Large intestine (tissue), 3 donors: ENCODE data around the gene CFAP251. TPM values are rescaled to one million over a fixed set of nuclear protein-coding genes. Genes with fewer than 3 reads are reported as not detected.
A peak's percentile ranks its signal among the peaks of the same experiment; 100 is the strongest.

ENCODE experiments used
- DNase-seq, 2 donors: peaks; one replicate each; pipeline versions ENCODE4 v3.0.0 to v3.0.0-alpha.2; 2013
- H3K27ac ChIP-seq: one replicate; pipeline ENCODE4 v1.5.1; 2013; ENCODE audit warnings: low read length
- H3K27me3 ChIP-seq: 2 replicates; pipeline ENCODE4 v1.6.1; 2013; ENCODE audit warnings: low read length; ENCODE audit not compliant: control insufficient read depth, insufficient read depth
- H3K36me3 ChIP-seq: 2 replicates; pipeline ENCODE4 v1.6.1; 2013; ENCODE audit warnings: low read length; ENCODE audit not compliant: control insufficient read depth, insufficient read depth
- H3K4me1 ChIP-seq: one replicate; pipeline ENCODE4 v1.6.1; 2013; ENCODE audit warnings: low read length; ENCODE audit not compliant: control insufficient read depth, insufficient read depth
- H3K4me3 ChIP-seq: one replicate; pipeline ENCODE4 v1.5.1; 2013; ENCODE audit warnings: low read length
- H3K9me3 ChIP-seq: one replicate; pipeline ENCODE4 v1.6.1; 2013; ENCODE audit warnings: mild to moderate bottlenecking, low read depth, low read length, moderate library complexity; ENCODE audit not compliant: control insufficient read depth
- WGBS: methylation state at CpG from one replicate; pipeline ENCODE4 v1.1.5; 2013; ENCODE audit warnings: low lambda C conversion rate; ENCODE audit not compliant: insufficient coverage; 5-methylcytosine and 5-hydroxymethylcytosine counted together
- polyA plus RNA-seq: library from polyadenylated mRNA; unstranded; fragments of 120-200 nt; gene quantifications from one replicate; pipeline ENCODE4 v1.2.1, GENCODE V29; 2013

CFAP251 gene
- polyA plus RNA-seq, 1 donor = 2.2 TPM

DNA sequence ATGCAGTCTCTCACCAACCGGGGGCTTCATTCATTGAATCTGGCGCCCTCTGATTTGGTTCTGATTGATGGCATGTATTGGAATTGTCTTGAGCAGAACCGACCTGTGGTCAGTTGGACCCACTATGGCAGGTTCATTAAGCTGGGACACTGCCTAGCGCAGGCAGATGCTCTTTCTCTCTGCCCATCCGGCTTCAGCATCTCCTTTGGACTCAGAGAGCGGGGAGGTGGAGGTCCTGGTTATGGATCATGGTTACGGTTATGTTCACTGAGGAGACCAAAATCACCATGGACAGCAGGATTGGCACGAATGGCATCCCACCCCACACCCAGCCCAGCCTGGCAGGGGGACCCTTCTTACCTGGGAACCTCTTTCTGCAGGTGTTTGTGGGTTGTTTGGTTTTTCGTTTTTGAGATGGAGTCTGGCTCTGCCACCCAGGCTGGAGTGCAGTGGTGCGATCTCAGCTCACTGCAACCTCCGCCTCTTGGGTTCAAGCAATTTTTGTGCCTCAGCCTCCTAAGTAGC lies 86.9 kb downstream of the CFAP251 start:
- no peaks in the 10 kb centered on the region for H3K9me3 ChIP-seq
- no peaks in the 10 kb centered on the region for H3K4me1 ChIP-seq
- H3K27me3 ChIP-seq = no peaks in the 10 kb centered on the region
- no CpG with 5 or more reads among the region's 11 CpGs for WGBS
- no peak overlapping the region for H3K4me3 ChIP-seq
- no peaks in the 10 kb centered on the region for H3K36me3 ChIP-seq
- DNase-seq = no peak
- H3K27ac ChIP-seq = no peak overlapping the region

DNA sequence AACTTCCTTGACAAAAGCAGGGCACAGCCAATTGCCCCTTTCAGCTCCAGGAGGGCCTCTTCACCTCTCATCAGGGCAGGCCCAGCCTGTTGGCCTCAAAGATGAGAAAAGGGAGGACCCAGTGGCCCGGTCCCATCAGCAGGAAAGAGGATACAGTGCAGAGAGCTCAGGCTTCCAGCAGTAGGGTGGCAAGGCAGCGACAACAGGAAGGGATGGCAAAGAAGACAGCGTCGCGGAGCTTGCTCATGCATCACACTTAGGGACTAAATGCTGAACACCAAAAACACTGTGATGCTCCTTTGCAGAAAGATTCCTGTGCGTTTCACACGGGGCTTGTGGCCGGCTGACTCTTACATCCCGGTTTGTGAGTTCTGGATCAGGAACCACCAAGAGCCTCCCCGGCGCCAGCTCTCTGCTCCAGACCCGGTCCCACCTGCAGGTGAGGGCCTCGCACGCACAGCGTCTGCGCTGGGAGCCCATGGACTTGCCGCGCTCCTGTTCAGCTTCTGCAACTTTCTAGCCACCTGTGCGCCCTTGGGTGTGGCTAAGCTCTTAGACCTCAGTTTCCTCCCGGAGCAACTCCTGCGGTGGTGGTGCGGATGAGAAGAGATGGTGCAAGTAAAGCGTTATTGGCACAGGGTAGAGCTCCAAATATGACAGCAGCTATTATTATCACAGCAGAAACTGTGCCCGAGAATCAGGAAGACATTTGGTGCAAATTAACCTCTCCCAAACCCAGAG lies 88.0 kb downstream of the CFAP251 start:
- WGBS = no CpG with 5 or more reads among the region's 24 CpGs

DNA sequence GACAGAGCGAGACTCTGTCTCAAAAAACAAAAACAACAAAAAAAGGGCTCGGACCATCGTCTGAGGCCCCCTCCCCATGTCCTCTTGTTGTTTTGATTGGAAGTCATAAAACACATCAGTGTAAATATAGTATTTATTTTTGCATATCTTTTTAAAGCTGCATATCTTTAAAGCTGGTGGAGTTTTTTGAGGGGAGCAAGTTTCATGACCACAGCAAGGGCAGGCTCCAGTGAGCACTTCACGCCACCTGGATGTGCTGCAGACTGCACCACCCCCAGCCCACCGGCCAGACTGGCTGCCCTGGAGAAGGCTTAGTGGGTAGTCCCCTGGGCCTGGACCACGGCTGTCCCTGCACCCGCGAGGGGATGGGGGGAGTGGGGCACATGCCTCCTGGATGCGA lies 91.3 kb downstream of the CFAP251 start:
- no peak overlapping the region for H3K27ac ChIP-seq
- 60% methylated on average over 2 of the region's 9 CpGs for WGBS

More for the DNA sequence above, 88.0 kb downstream of the CFAP251 start:
- Histone ChIP-seq H3K27ac (no peak overlapping the region), H3K36me3 (no peaks in the 10 kb centered on the region), H3K9me3 (no peaks in the 10 kb centered on the region), H3K27me3 (no peaks in the 10 kb centered on the region), H3K4me1 (no peaks in the 10 kb centered on the region), H3K4me3 (no peak overlapping the region)
- no peak for DNase-seq

DNA sequence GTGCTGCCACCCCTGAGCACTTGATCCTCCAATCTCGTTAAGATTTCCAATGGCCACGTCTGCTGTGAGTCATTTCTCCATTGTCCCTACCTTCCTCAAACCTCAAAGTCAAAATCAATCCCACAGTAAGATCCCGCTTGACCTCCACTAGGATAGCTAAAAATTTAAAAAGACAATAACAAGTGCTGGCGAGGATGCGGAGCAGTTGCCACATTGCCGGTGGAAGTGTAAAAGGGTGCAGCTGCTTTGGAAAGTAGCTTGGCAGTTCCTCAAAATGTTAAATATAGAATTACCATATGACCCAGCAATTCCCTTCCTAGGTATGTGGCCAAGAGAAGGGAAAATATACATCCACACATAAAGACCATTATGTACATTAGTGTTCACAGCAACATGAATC lies 93.8 kb downstream of the CFAP251 start:
- DNase-seq = no peak
- H3K36me3 ChIP-seq = no peaks in the 10 kb centered on the region
- H3K4me3 ChIP-seq = no peak overlapping the region
- H3K27ac ChIP-seq = no peak overlapping the region
- WGBS = no CpG with 5 or more reads among the region's 6 CpGs
- H3K4me1 ChIP-seq = no peaks in the 10 kb centered on the region
- H3K27me3 ChIP-seq = no peaks in the 10 kb centered on the region
- no peaks in the 10 kb centered on the region for H3K9me3 ChIP-seq

More for the DNA sequence above, 91.3 kb downstream of the CFAP251 start:
- no peak for DNase-seq
- no peak overlapping the region for H3K4me3 ChIP-seq
- no peaks in the 10 kb centered on the region for H3K9me3 ChIP-seq
- no peaks in the 10 kb centered on the region for H3K4me1 ChIP-seq
- no peaks in the 10 kb centered on the region for H3K36me3 ChIP-seq
- no peaks in the 10 kb centered on the region for H3K27me3 ChIP-seq

DNA sequence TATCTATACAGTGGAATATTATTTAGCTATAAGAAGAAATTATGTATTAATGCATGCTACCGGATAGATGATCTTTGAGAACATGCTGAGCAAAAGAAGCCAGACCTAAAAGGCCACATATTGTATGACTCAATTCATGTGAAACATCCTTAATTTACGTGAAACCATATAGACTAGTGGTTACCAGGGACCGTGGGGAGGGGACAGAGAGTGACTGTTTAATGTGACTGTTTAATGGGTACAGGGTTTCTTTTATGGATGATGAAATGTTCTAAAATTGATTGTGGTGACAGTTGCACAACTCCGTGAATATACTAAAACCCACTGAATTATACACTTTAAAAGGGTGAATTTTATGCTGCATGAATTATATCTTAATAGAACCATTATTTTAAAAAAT lies 94.7 kb downstream of the CFAP251 start:
- no peak for DNase-seq
- 100% methylated on average over 1 of the region's 4 CpGs for WGBS
- no peaks in the 10 kb centered on the region for H3K36me3 ChIP-seq
- H3K4me1 ChIP-seq = no peaks in the 10 kb centered on the region
- no peak overlapping the region for H3K4me3 ChIP-seq
- no peaks in the 10 kb centered on the region for H3K9me3 ChIP-seq
- H3K27me3 ChIP-seq = no peaks in the 10 kb centered on the region
- no peak overlapping the region for H3K27ac ChIP-seq

DNA sequence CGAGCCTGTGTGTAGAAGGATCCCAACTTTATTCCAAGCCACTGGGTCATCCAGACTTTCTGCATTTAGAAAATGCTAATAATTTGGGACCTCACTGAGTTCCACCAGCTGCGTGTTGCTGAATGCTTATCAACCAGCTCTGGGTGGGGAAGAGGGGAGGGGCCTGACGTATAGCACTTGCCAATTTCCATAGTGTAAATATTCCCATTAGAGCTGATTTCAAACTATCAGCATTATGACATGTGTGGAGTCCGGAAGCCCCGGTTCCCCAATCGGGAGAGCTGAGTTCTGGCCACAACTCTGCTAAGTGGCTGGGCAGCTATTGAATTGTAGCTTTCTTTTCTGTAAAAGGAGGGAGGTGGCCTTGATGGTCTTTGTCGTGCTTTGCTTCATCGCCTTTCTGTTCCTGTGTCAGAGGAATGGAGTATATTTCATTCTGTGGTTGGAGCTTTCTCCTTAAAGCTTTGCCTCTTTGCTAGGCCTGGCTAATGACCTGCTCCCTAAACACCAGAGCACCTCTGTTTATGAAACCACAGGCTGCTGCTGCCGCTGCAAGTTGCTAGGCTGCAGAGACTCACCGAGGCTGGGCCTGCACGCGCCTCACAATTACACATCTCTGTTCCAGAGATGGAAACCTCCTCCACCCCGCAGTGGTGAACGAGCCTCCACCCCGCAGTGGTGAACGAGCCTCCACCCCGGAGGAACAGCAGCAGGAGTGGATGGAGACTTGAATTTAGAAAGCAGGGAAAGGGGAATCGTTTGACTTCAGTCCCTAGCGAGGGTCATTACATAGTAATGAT lies 95.6 kb downstream of the CFAP251 start:
- 75% methylated on average over 5 of the region's 19 CpGs for WGBS
- Histone ChIP-seq H3K4me1 (no peaks in the 10 kb centered on the region), H3K36me3 (no peaks in the 10 kb centered on the region), H3K4me3 (no peak overlapping the region), H3K9me3 (peaks cover 3% of the 10 kb centered on the region), H3K27me3 (no peaks in the 10 kb centered on the region), H3K27ac (no peak overlapping the region)
- no peak for DNase-seq

DNA sequence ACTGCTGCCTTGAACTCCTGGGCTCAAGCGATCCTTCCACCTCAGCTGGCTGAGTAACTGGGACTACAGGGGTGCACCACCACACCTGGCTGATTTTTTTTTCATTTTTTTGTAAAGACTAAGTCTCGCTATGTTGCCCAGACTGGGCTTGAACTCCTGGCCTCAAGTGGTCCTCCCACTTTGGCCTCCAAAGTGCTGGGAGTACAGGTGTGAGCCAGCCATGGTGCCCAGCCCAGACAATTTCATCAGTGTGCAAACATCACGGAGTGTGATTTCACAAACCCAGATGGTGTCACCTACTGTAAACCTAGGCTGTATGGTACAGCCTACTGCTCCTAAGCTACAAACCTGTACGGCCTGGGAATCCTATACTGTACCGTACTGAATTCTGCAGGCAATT lies 96.4 kb downstream of the CFAP251 start:
- Histone ChIP-seq H3K36me3 (no peaks in the 10 kb centered on the region), H3K4me1 (no peaks in the 10 kb centered on the region), H3K27me3 (no peaks in the 10 kb centered on the region), H3K27ac (no peak overlapping the region), H3K4me3 (no peak overlapping the region), H3K9me3 (peaks cover 6% of the 10 kb centered on the region)
- DNase-seq = no peak
- WGBS = no CpG with 5 or more reads among the region's 5 CpGs

DNA sequence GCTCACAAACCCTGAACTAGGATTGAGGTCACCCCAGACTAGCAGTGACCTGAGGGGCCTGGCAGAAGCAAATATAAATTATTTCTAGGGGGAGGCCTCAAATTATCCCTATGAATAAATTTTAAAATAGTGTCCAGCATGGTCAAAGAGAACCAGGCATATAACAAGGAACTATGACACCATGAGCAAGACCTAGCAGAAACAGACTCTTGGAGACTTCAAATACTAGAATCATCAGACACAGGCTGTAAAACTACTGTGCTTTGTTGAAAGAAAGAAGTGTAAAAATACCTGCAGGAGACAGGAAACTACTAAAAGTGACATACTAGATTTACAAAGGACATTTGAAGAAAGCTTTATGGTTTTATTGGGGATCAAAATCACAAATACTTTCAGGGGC lies 100.1 kb downstream of the CFAP251 start:
- Histone ChIP-seq H3K9me3 (peaks cover 6% of the 10 kb centered on the region), H3K27ac (no peak overlapping the region), H3K4me3 (no peak overlapping the region), H3K4me1 (peaks cover 11% of the 10 kb centered on the region), H3K36me3 (no peaks in the 10 kb centered on the region), H3K27me3 (no peaks in the 10 kb centered on the region)
- DNase-seq = no peak

DNA sequence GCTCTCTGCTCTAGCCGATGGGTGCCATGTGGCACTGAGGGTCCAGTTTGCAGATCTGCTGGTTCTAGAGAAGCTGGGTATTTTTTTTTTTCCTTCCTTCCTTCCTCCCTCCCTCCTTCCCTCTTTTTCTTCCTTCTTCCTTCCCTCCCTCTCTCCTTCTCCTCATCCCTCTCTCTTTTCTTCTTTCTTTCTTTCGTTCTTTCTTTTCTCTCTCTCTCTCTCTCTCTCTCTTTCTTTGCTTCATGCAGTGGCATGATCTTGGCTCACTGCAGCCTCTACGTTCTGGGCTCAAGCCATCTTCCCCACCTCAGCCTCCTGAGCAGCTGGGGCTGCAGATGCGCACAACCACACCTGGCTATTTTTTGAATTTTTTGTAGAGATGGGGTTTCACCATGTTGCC lies 100.5 kb downstream of the CFAP251 start:
- no peak overlapping the region for H3K4me3 ChIP-seq
- WGBS = 93% methylated on average over 1 of the region's 4 CpGs
- H3K27ac ChIP-seq = no peak overlapping the region
- DNase-seq = no peak
- H3K36me3 ChIP-seq = no peaks in the 10 kb centered on the region
- peaks cover 16% of the 10 kb centered on the region for H3K4me1 ChIP-seq
- H3K9me3 ChIP-seq = peaks cover 6% of the 10 kb centered on the region
- H3K27me3 ChIP-seq = no peaks in the 10 kb centered on the region

DNA sequence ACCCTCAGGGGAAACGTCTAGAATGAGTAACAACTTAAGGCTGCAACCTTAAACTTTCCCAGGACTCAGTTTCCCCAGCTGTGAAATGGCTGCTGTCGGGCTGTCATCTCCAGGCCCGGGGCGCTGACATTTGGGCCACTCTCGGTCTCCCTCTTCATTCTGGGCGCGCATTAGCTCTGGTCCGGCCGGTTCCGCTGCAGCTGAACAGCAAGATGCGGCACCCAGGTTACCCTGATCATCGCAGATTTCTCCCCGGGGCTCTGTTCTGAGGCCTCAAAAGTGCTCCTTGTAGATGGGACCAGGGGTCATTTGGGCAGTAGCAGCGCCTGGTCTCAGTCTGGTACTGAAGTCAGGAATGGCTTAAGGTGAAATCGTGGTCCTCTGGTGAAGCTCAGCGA lies 102.4 kb downstream of the CFAP251 start:
- DNase-seq = no peak
- H3K27ac ChIP-seq = no peak overlapping the region
- peak overlapping the region; percentile 36 for H3K4me3 ChIP-seq
- peaks cover 6% of the 10 kb centered on the region for H3K9me3 ChIP-seq
- no CpG with 5 or more reads among the region's 16 CpGs for WGBS
- no peaks in the 10 kb centered on the region for H3K36me3 ChIP-seq
- no peaks in the 10 kb centered on the region for H3K27me3 ChIP-seq
- H3K4me1 ChIP-seq = peaks cover 21% of the 10 kb centered on the region
